Head of caudate nucleus (tissue), 42 donors: ENCODE data around the gene KCNC4.
A peak's percentile ranks its signal among the peaks of the same experiment; 100 is the strongest.

Experiments used
- DNase-seq, 42 donors: peaks; one replicate each; pipeline versions ENCODE4 v3.0.0 to v3.0.0-alpha.2; 2020 to 2021; ENCODE audit warnings: mixed read lengths in 7 of 42
- intact Hi-C: fragments of 100-400 bp; cut with DNase I; formaldehyde crosslinking; loops from one replicate; pipeline ENCODE4 v1.15.0; 2022

KCNC4 gene

GRCh38 chr1:110208916-110209645 lies 1.0 kb upstream of the KCNC4 start:
- intact Hi-C loops = no loop called here
- DNase-seq = peak in 1 of 42 donors; percentile 26

- intact Hi-C loops = no loop called here
- peak in 18 of 42 donors; percentile 17 to 65 (median 34) for DNase-seq
These were observed 736 bp downstream of the KCNC4 start for GRCh38 chr1:110210604-110211495.

GRCh38 chr1:110211496-110212168 lies 1.5 kb downstream of the KCNC4 start:
- DNase-seq = peak in 1 of 42 donors; percentile 47
- intact Hi-C loops = no loop called here

GRCh38 chr1:110212169-110213142 lies 2.3 kb downstream of the KCNC4 start:
- no peak for DNase-seq
- intact Hi-C loops = no loop called here

- no peak for DNase-seq
- intact Hi-C loops = no loop called here
These were observed 3.0 kb downstream of the KCNC4 start for GRCh38 chr1:110213143-110213540.

GRCh38 chr1:110214454-110215404 lies 4.6 kb downstream of the KCNC4 start:
- no peak for DNase-seq
- intact Hi-C loops = no loop called here

- no peak for DNase-seq
These were observed 5.8 kb downstream of the KCNC4 start for GRCh38 chr1:110215621-110216515.

GRCh38 chr1:110216844-110217444 lies 6.8 kb downstream of the KCNC4 start:
- no peak for DNase-seq
- intact Hi-C loops = no loop called here

More at GRCh38 chr1:110215621-110216515, 5.8 kb downstream of the KCNC4 start:
- intact Hi-C loops = no loop called here

- intact Hi-C loops = no loop called here
- DNase-seq = no peak
These were observed 8.0 kb downstream of the KCNC4 start for GRCh38 chr1:110218137-110218536.

- no peak for DNase-seq
- intact Hi-C loops = no loop called here
These were observed 8.6 kb downstream of the KCNC4 start for GRCh38 chr1:110218739-110219138.

- intact Hi-C loops = no loop called here
These were observed 10.2 kb downstream of the KCNC4 start for GRCh38 chr1:110220324-110220723.

GRCh38 chr1:110221119-110221518 lies 11.0 kb downstream of the KCNC4 start:
- intact Hi-C loops = no loop called here
- DNase-seq = no peak

More at GRCh38 chr1:110220324-110220723, 10.2 kb downstream of the KCNC4 start:
- DNase-seq = no peak

- DNase-seq = no peak
- intact Hi-C loops = no loop called here
These were observed 13.0 kb downstream of the KCNC4 start for GRCh38 chr1:110223127-110223526.

GRCh38 chr1:110223581-110223980 lies 13.5 kb downstream of the KCNC4 start:
- intact Hi-C loops = no loop called here
- no peak for DNase-seq

- DNase-seq = no peak
- intact Hi-C loops = no loop called here
These were observed 14.3 kb downstream of the KCNC4 start for GRCh38 chr1:110224240-110224995.
